ENCODE results near the gene GIMD1. TPM values are rescaled to one million over a fixed set of nuclear protein-coding genes. Genes with fewer than 3 reads are reported as not detected.

Gene GIMD1
- total and polyA plus RNA-seq, 2 donors (not counting 3 experiments of a cell fraction or from before 2014, with no cell fraction given), result not detected

- H3K79me2 ChIP-seq (ENCODE audit: control insufficient read depth, insufficient read depth, low read length), result no peaks in the 10 kb centered on the region
- dilution Hi-C loops (cut with MboI; ENCODE audit: extremely low pct_ligation_motif_present, low sequenced_read_pairs) (no loop called here), intact Hi-C loops (cut with micrococcal nuclease) (loop anchor here (1.0 to 5.0 kb wide), 10 partner anchors 41 to 813 kb away; no protein-coding TSS in a partner anchor)
- peak; percentile 88 for FAIRE-seq
- H4K20me1 ChIP-seq (replicated peaks; ENCODE audit: control insufficient read depth, extremely low read depth, insufficient read depth, low read length), result no peaks in the 10 kb centered on the region
- H3K27me3 ChIP-seq (ENCODE audit: control insufficient read depth in 2 of 2, insufficient read depth in 2 of 2, low read length in 2 of 2), result no peaks in the 10 kb centered on the region
- peak; percentile 73 for TF ChIP-seq GATA2 (IDR thresholded peaks at IDR 0.05; ENCODE audit: insufficient read depth, insufficient read length, low read depth, low read length)
- TF ChIP-seq CTCF (IDR thresholded peaks at IDR 0.05; ENCODE audit: extremely low read depth in 1 of 2, insufficient read depth in 1 of 2, low read depth in 1 of 2, low read length in 2 of 2), result peak; percentile 58 to 60
- TF ChIP-seq FOS (IDR thresholded peaks at IDR 0.05; ENCODE audit: borderline replicate concordance, insufficient read depth, low read length), result peak; percentile 8
- no peak for TF ChIP-seq JUN (IDR thresholded peaks at IDR 0.05; ENCODE audit: borderline replicate concordance, insufficient read depth, insufficient read length, low read depth)
- DNase-seq (ENCODE audit: low read depth, low spot score), result peak; percentile 85
- ChIA-PET CTCF (interaction anchor here (0.9 to 4.3 kb wide), 31 partner anchors 10 to 814 kb away, joined by 3 to 89 read pairs (median 5); no protein-coding TSS in a partner anchor), POLR2A (no interaction called here)
- peaks cover 19% of the 10 kb centered on the region for H3K4me1 ChIP-seq (ENCODE audit: control insufficient read depth, extremely low read depth, insufficient read depth, low read length)
- H2AFZ ChIP-seq (ENCODE audit: low read depth, low read length), result no peak overlapping the region
- no peaks in the 10 kb centered on the region for H3K36me3 ChIP-seq (ENCODE audit: control insufficient read depth in 2 of 2, extremely low read depth in 1 of 2, insufficient read depth in 2 of 2, low read length in 2 of 2)
- no peak overlapping the region for H3K9ac ChIP-seq (replicated peaks; ENCODE audit: extremely low read depth, insufficient read depth, low read length)
- no peaks in the 10 kb centered on the region for H3K9me1 ChIP-seq (replicated peaks; ENCODE audit: control insufficient read depth, extremely low read depth, insufficient read depth, low read length)
- H3K4me3 ChIP-seq (replicated peaks in 1 of 3; ENCODE audit: insufficient read depth in 1 of 3, low read depth in 1 of 3, low read length in 3 of 3), result no peak overlapping the region
- H3K27ac ChIP-seq (ENCODE audit: insufficient read depth, low read depth, low read length), result no peak overlapping the region
- peak overlapping the region; percentile 35 for H3K4me2 ChIP-seq (ENCODE audit: insufficient read depth, low read length)
- H3K9me3 ChIP-seq (replicated peaks; ENCODE audit: control insufficient read depth, insufficient read depth, low read length), result no peaks in the 10 kb centered on the region
- no TSS peak for BruUV-seq (replicated peaks)
Measured at GRCh38 chr4:106369456-106370060, 980 bp upstream of the GIMD1 start.

- DNase-seq (ENCODE audit: low read depth, low spot score), result no peak
- POLR2A ChIA-PET, result no interaction called here
Measured at GRCh38 chr4:106367072-106367471, 1.5 kb downstream of the GIMD1 start.

More at GRCh38 chr4:106367072-106367471, 1.5 kb downstream of the GIMD1 start:
- BruUV-seq (replicated peaks), result no TSS peak
- TF ChIP-seq POLR2A (IDR thresholded peaks at IDR 0.05; ENCODE audit: low read depth, low read length) (no peak), MYC (IDR thresholded peaks at IDR 0.05; ENCODE audit: low read depth, low read length) (no peak), CTCF (IDR thresholded peaks at IDR 0.05; ENCODE audit: extremely low read depth in 1 of 2, insufficient read depth in 1 of 2, low read depth in 1 of 2, low read length in 2 of 2) (no peak), MAX (IDR thresholded peaks at IDR 0.05; ENCODE audit: insufficient read depth, insufficient read length) (no peak), GATA2 (IDR thresholded peaks at IDR 0.05; ENCODE audit: insufficient read depth, insufficient read length, low read depth, low read length) (no peak), EZH2 (IDR thresholded peaks at IDR 0.05; ENCODE audit: borderline replicate concordance, low read depth, low read length, severe bottlenecking) (no peak), POLR2AphosphoS5 (IDR thresholded peaks at IDR 0.05; ENCODE audit: insufficient read depth, low read depth, low read length) (no peak), JUN (IDR thresholded peaks at IDR 0.05; ENCODE audit: borderline replicate concordance, insufficient read depth, insufficient read length, low read depth) (no peak), FOS (IDR thresholded peaks at IDR 0.05; ENCODE audit: borderline replicate concordance, insufficient read depth, low read length) (no peak)
- Histone ChIP-seq H3K9me3 (replicated peaks; ENCODE audit: control insufficient read depth, insufficient read depth, low read length) (no peaks in the 10 kb centered on the region), H3K27me3 (ENCODE audit: control insufficient read depth in 2 of 2, insufficient read depth in 2 of 2, low read length in 2 of 2) (peaks cover 0 to 2% of the 10 kb centered on the region in 2 experiments), H3K27ac (ENCODE audit: insufficient read depth, low read depth, low read length) (no peak overlapping the region), H3K9me1 (replicated peaks; ENCODE audit: control insufficient read depth, extremely low read depth, insufficient read depth, low read length) (no peaks in the 10 kb centered on the region), H3K9ac (replicated peaks; ENCODE audit: extremely low read depth, insufficient read depth, low read length) (no peak overlapping the region), H3K4me3 (replicated peaks in 1 of 3; ENCODE audit: insufficient read depth in 1 of 3, low read depth in 1 of 3, low read length in 3 of 3) (no peak overlapping the region), H3K4me2 (ENCODE audit: insufficient read depth, low read length) (no peak overlapping the region), H2AFZ (ENCODE audit: low read depth, low read length) (no peak overlapping the region), H3K79me2 (ENCODE audit: control insufficient read depth, insufficient read depth, low read length) (no peaks in the 10 kb centered on the region), H3K4me1 (ENCODE audit: control insufficient read depth, extremely low read depth, insufficient read depth, low read length) (peaks cover 19% of the 10 kb centered on the region), H3K36me3 (ENCODE audit: control insufficient read depth in 2 of 2, extremely low read depth in 1 of 2, insufficient read depth in 2 of 2, low read length in 2 of 2) (no peaks in the 10 kb centered on the region), H4K20me1 (replicated peaks; ENCODE audit: control insufficient read depth, extremely low read depth, insufficient read depth, low read length) (no peaks in the 10 kb centered on the region)
- intact Hi-C loops (cut with micrococcal nuclease) (loop anchor here (5.0 kb wide), 1 partner anchor 325 kb away; no protein-coding TSS in a partner anchor), dilution Hi-C loops (cut with MboI; ENCODE audit: extremely low pct_ligation_motif_present, low sequenced_read_pairs) (no loop called here)
- CTCF ChIA-PET, result interaction anchor here (1.0 kb wide), 1 partner anchor 452 kb away, joined by 3 read pairs; no protein-coding TSS in a partner anchor
- FAIRE-seq, result no peak
